Fibroblast of the aortic adventitia (primary cell): Measurements from ENCODE around the gene TTYH2. TPM values are rescaled to one million over a fixed set of nuclear protein-coding genes. Genes with fewer than 3 reads are reported as not detected.

Source experiments
- DNase-seq: peaks from one replicate; pipeline ENCODE4 v3.0.0-alpha.2; 2010; ENCODE audit warnings: low read depth
- H3K4me3 ChIP-seq: 2 replicates; pipeline ENCODE4 v1.5.1; 2011; ENCODE audit warnings: low read depth, mild to moderate bottlenecking, control low read depth, low read length, moderate library complexity
- CTCF ChIP-seq: IDR thresholded peaks from 2 replicates; pipeline ENCODE4 v1.5.1; 2011; ENCODE audit warnings: mild to moderate bottlenecking, low read length, control low read depth, inconsistent platforms; ENCODE audit not compliant: insufficient read depth
- total RNA-seq: library from RNA; depleted of rRNA; stranded (reverse); fragments of >200 nt; gene quantifications from 2 replicates; pipeline ENCODE4 v1.2.3, GENCODE V29; 2012; ENCODE audit warnings: low replicate concordance

Gene TTYH2
- total RNA-seq, 1 donor, result 0.54 TPM

GRCh38 chr17:74194682-74195081, 18.7 kb upstream of the TTYH2 start:
- TF ChIP-seq CTCF, result no peak
- no peak overlapping the region for H3K4me3 ChIP-seq
- no peak for DNase-seq

- no peak for TF ChIP-seq CTCF
- H3K4me3 ChIP-seq, result no peak overlapping the region
- no peak for DNase-seq
Measured at GRCh38 chr17:74196541-74197317, 16.6 kb upstream of the TTYH2 start.

- DNase-seq, result no peak
- H3K4me3 ChIP-seq, result no peak overlapping the region
- no peak for TF ChIP-seq CTCF
Measured at GRCh38 chr17:74197801-74198200, 15.6 kb upstream of the TTYH2 start.

GRCh38 chr17:74198694-74199093, 14.7 kb upstream of the TTYH2 start:
- DNase-seq, result no peak
- H3K4me3 ChIP-seq, result no peak overlapping the region
- TF ChIP-seq CTCF, result no peak

- TF ChIP-seq CTCF, result peak; percentile 98
- DNase-seq, result peak; percentile 43
- H3K4me3 ChIP-seq, result no peak overlapping the region
Measured at GRCh38 chr17:74199306-74200092, 13.9 kb upstream of the TTYH2 start.

- no peak for DNase-seq
- no peak for TF ChIP-seq CTCF
- H3K4me3 ChIP-seq, result no peak overlapping the region
Measured at GRCh38 chr17:74200112-74200511, 13.3 kb upstream of the TTYH2 start.
